Measurements from ENCODE around the gene WDR31.

- TF ChIP-seq GATA3 (IDR thresholded peaks at IDR 0.05; ENCODE audit: low read depth, low read length), result no peak
- TF ChIP-seq GATA2 (IDR thresholded peaks at IDR 0.05; ENCODE audit: low read depth, low read length), result no peak
Measured at GRCh38 chr9:113315231-113315630, 24.8 kb downstream of the WDR31 start.
